ENCODE measurements around the gene PANK2.
"Not testable (repeated sequence)": the region's sequence is repeated elsewhere in the genome, so short reads cannot be mapped to it uniquely, and the experiment has no call there.

The PANK2 gene

GRCh38 chr20:3888622-3889488, at the start of gene PANK2:
Gene PANK2, plus strand, starts transcription at chr20:3889387.
- peak; percentile 92 for DNase-seq

- DNase-seq: not testable (repeated sequence)
Observed at GRCh38 chr20:3840201-3840600, 49.0 kb upstream of the PANK2 start.

DNA sequence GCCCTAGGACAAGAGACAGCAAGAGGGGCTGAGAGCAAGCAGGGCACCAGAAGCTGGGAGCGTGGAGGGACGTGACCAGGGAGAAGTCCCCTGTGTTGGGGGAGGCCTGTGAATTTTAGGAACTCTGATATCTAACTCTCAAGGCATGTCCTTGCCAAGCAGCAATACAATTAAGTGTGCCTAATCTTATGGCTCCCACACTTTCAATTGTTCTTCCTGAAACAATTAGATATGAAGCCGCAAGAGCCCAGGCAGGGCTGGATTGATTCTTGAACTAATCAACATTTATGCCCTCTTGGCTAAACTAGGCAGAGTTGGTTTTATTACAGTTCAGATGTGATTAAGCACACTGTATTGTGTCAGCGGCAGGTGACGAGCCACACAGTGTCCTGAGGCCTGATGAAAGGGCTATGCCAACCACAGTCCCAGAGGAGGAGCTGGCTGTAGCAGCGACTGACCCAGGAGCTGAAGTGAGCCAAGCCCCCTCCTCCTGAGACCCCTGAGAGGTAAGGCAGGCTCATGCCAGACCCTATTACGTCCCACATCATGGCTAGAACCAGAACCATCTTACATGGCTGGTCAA, 46.7 kb upstream of the PANK2 start:
- peak; percentile 36 for DNase-seq

- DNase-seq: peak; percentile 7
Observed at GRCh38 chr20:3843490-3843889, 45.7 kb upstream of the PANK2 start.

DNA sequence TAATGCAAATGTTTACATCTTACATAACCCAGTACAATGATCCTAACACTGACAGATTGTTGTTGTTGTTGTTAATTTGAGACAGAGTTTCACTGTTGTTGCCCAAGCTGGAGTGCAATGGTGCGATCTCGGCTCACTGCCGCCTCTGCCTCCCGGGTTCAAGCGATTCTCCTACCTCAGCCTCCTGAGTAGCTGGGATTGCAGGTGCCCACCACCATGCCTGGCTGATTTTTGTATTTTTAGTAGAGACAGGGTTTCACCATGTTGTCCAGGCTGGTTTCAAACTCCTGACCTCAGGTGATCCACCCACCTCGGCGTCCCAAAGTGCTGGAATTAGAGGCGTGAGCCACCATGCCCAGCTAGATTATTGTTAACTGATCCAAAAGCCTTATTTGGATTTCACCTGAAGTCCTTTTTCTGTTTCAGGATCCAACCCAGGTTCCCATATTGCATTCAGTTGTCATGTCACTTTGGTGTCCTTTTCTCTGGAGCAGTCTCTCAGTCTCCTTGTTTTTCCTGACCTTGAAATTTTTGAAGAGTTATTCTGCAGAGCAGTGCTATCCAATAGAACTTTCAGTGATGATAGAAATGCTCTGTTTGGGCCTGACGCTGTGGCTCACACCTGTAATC, 45.1 kb upstream of the PANK2 start:
- not testable (repeated sequence) for DNase-seq

DNA sequence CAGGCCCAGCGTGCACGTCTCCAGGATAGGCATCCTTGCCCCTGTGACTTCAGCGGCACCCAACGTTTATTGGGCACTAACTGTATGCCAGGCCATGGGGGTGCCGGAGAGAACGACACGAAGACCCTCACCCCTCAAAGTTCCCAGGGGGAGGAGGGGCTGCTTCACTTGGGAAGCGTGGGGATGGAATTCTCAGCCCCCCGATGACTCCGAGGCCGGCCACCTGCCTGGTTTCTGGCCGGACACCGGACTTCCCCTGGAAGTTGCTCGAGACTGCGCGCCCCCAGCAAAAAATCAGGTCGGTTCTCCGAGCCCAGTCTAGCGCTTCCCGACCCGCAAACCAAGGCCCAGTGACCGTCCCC, 42.8 kb upstream of the PANK2 start:
- DNase-seq: no peak

- peak; percentile 39 for DNase-seq
Observed at GRCh38 chr20:3846740-3847428, 42.3 kb upstream of the PANK2 start, which contains the start of gene MAVS. Gene MAVS, plus strand, starts transcription at chr20:3846834. Its CDS starts 7,791 bp downstream, at chr20:3854625.

- no peak for DNase-seq
Observed at GRCh38 chr20:3847429-3847940, 41.7 kb upstream of the PANK2 start.

DNA sequence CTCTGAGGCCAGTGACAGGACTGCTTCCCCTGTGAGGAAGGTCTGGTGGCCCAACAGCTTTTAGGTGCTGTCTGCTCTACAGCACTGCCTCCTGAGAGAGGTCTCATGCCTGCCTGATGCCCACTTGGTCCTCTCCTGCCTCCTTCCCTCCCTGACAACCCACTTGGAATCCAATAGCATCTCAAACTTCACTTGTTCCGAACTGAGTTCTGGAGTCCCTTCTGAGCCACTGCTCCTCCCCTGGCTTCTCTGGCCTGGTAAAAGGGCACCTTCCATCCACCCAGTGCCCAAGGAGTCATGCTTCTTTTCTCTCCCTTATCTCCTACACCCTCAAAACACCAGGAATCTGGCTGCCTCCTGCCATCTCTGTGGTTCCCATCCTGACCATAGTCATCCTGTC, 40.6 kb upstream of the PANK2 start:
- no peak for DNase-seq

- DNase-seq: no peak
Observed at GRCh38 chr20:3854462-3854871, 34.7 kb upstream of the PANK2 start.

GRCh38 chr20:3857405-3857804, 31.8 kb upstream of the PANK2 start:
- DNase-seq: no peak

- DNase-seq: no peak
Observed at GRCh38 chr20:3858689-3859088, 30.5 kb upstream of the PANK2 start.

- no peak for DNase-seq
Observed at GRCh38 chr20:3861191-3861590, 28.0 kb upstream of the PANK2 start.

DNA sequence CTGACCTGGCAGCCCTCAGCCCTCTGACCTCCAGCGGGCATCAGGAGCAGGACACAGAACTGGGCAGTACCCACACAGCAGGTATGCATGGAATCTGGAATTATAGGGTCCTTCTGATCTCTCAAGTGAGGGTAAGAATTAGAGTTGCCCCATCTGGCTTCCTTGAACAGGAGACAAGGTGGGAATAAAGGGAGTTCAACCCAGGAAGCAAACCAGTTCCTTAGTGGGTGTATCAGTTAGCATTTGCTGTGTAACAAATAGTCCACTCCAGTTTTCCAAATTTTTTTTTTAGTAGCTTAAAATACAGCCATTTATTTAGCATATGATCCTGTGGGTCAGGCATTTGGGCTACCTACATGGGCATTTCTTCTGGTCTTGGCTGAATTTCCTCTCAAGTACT, 26.9 kb upstream of the PANK2 start:
- DNase-seq: no peak

- no peak for DNase-seq
Observed at GRCh38 chr20:3863317-3863716, 25.9 kb upstream of the PANK2 start.

- no peak for DNase-seq
Observed at GRCh38 chr20:3864518-3864917, 24.7 kb upstream of the PANK2 start.

DNA sequence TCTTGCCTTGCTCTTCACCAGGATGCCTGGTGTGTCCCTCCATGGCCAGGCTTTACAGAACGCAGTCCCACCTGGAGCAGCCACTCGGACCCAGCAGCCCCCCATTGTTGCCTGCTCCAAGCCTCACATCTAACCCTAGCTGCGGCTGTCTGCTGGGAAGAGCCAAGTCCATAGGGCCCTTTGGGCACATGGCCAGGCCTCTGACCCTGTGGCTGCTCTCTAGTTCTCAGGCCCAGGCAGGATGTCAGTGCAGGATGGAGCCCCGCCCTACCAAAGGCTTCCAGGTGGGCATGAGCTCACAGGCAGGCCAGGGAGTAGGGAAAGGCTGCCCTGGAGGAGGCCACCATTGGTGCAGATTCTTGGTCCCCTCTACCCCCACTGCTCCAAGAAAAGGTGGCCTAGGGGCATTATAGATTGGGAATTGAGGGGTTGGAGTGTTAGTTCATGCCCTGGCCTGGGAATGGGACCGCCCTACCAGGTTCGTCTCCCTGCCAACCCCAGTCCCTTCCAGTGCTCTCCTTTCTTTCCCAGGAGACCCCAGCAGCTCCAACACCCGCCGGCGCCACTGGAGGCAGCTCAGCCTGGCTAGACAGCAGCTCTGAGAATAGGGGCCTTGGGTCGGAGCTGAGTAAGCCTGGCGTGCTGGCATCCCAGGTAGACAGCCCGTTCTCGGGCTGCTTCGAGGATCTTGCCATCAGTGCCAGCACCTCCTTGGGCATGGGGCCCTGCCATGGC, 23.9 kb upstream of the PANK2 start:
- DNase-seq: no peak

GRCh38 chr20:3865887-3866407, 23.2 kb upstream of the PANK2 start:
- DNase-seq: no peak

GRCh38 chr20:3866464-3866863, 22.7 kb upstream of the PANK2 start:
- no peak for DNase-seq

DNA sequence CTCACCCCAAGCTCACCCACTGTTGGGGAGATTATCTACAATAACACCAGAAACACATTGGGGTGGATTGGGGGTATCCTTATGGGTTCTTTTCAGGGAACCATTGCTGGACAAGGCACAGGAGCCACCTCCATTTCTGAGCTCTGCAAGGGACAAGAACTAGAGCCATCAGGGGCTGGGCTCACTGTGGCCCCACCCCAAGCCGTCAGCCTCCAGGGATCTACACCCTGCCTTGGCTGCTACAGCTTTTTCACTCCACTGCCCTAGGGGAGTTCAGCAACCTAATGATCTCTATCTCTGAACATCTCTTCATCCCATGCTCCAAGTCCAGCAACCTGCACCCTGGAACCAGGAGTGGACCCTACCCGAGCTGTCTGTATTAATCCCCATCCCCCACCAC, 21.4 kb upstream of the PANK2 start:
- no peak for DNase-seq

GRCh38 chr20:3869839-3870634, 19.1 kb upstream of the PANK2 start:
- DNase-seq: no peak
